ENCODE data around the gene PLAC1.

- no peak for TF ChIP-seq RAD21 (IDR thresholded peaks at IDR 0.05; ENCODE audit: low read depth)
- no peak for TF ChIP-seq CTCF (IDR thresholded peaks at IDR 0.05 in 2 of 3, conservative IDR thresholded peaks at IDR 0.05 in 1 of 3; ENCODE audit: borderline replicate concordance in 1 of 3, insufficient read depth in 1 of 3, low read depth in 2 of 3, low read length in 2 of 3)
- no peak for TF ChIP-seq EZH2 (IDR thresholded peaks at IDR 0.05)
- no peak for TF ChIP-seq POLR2AphosphoS5 (IDR thresholded peaks at IDR 0.05; ENCODE audit: low read depth, low read length)
- no peak for TF ChIP-seq POLR2A (IDR thresholded peaks at IDR 0.05; ENCODE audit: borderline replicate concordance, extremely low read depth, insufficient read depth, insufficient read length)
- TF ChIP-seq SP1 (IDR thresholded peaks at IDR 0.05; ENCODE audit: low read depth) = no peak
- no peak for TF ChIP-seq SIN3A (IDR thresholded peaks at IDR 0.05; ENCODE audit: low read depth)
- TF ChIP-seq REST (IDR thresholded peaks at IDR 0.05; ENCODE audit: low read depth) = no peak
- no peak for TF ChIP-seq ZFX (IDR thresholded peaks at IDR 0.05)
These were observed 44.9 kb downstream of the PLAC1 start for GRCh38 chrX:134613396-134613795.
